GM18508 (cell line): ENCODE results near the gene NCK2.

Experiments
- ATAC-seq: cut with Tn5 transposase; IDR thresholded peaks from one replicate; pipeline ENCODE4 v1.9.1; 2021; ENCODE audit warnings: moderate number of reproducible peaks; ENCODE audit not compliant: insufficient read depth, unreplicated experiment

NCK2 gene

DNA sequence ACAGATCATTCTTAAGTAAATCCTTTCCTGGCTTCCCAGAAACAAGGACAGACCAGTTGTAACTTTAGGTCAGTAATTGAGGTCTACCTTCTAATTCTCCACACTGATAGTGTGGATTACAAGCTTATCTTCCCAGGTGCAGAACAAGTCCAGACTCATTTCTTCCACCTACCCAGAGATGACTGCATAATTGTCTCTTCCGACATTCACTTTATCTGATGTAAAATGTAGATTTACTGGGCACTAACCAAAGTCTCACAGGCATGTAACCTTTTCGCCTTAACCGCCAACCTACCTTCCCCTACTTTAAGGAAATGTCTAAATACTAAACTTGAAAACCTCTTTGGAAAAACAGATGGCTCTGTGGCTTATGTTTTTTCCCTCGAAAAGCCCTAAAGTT lies 96.2 kb downstream of the NCK2 start:
- no peak for ATAC-seq

DNA sequence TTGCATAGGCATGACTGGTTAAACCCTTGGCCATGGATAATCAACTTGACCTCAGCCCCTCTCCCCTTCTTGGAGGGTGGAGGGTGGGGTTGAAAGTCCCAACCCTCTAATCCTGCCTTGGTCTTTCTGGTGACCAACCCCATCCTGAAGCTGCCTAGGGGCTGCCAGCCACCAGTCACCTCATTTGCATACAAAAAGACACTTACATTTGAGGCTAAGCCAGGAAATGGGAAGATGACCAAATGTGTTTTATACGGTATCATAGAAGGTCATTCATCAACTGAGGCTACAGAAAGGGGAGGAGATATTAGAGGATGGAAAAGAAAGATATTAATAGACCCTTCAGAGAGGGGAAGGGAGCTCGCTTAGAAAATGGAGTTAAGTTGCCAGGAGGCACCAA lies 96.8 kb downstream of the NCK2 start:
- ATAC-seq = no peak

DNA sequence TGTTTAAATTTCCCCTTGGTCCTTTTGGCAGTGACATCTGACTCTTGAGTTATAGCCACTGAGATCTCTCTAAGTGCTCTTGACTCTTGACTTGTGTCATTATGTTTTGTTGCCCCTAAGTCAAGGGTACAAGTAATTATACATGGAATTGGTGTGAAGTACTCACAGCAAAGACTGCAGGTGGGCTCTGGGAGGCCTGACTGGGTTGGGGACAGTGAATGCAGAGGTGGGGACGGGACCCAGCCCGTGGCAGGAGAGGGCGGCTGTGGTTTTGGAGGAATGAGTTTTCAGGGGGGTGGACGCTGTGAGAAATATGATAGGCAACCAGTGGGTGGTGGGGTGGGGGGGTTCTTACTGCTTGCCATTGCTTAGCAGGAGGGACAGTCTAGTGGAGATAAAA lies 97.8 kb downstream of the NCK2 start:
- ATAC-seq = no peak

DNA sequence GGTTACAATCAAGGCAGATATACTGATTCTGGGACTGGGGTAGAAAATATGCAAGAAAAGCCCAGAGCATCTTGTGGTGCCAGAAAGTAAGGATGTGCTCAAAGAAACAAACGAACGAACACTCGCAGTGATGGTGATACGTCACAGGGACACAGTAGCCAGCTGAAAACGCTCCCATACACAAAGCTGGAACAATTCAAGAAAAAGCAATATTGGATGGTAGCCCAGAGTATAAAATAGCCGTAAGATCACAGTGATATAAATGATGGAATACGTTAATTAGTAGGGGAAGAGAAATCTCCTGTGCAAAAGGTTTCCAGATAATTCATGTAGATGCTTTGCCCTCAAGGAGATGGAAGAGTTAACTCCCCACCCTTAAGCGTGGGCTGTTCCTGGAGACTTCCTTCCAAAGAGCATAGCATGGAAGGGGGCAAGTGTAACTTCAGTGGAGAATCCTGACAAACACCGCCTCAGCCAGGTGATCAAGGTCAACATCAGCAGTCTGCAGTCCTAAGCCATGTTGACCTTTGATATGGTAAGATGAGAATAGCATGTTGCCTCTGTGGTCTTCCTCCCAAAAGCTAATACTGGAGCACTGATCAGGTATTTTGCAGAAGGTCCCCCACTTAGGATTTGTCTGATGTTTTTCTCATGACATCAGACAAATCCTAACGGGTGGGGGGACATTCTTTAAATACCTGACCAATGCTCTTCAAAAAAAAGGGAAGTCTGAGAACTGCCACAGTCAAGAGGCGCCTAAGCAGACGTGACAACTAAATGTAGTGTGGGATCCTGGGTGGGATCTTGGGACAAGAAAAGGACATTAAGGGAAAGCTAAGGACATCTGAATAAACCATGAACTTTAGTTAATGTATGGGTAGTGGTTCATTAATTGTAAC lies 99.0 kb downstream of the NCK2 start:
- ATAC-seq = no peak

DNA sequence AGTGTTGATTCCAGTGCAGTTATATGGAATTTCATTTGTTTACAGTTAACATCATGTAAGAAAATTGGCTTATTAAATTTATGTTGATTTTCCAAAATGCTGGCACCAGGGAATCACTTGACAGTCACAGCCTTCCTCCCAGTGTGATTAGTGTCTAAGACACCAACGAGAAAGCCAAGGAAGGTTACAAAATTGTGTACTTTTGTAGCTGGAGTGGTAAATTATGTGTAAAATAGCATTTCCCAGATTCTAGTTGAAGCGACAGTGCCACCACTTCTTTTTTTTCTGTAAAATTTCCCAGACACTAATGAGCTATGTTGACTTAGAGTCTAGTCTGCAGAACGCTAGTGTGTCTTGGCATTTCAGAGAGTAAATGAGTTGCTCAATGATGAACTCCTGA lies 101.3 kb downstream of the NCK2 start:
- no peak for ATAC-seq

DNA sequence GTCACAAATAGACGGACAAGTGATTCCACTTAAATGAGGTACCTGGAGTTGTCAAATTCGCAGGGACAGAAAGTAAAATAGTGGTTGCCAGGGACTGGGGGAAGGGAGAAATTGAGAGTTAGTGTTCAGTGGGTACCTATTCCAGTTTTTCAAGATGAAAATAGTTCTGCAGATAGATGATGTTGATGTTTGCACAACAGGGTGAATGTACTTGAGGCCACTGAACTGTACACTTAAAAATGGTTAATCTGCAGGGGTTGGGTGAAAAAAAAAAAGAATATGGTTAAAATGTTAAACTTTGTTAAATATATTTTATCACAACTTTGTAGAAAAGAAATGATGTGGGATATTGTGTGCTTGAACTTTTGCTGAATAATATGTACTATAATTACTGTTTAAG lies 102.3 kb downstream of the NCK2 start:
- no peak for ATAC-seq

DNA sequence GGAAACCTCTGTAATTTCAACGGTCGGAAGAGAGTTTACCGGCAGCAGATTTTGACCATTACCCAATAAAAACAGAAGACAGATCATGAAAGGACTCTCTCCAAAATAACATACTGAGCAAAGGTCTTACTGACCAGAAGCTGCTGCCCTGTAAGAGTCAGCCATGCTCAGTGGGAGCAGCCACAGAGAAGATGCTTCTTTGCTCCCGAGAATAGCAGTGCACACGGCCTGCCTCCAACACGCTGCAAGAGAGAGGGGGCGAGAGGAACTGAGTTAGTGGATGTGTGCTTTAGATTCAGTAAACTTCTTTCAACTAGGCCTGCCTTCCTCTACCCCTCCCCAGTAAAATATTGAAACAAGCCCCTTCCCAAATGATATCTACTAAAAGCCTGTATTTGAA lies 103.7 kb downstream of the NCK2 start:
- no peak for ATAC-seq

DNA sequence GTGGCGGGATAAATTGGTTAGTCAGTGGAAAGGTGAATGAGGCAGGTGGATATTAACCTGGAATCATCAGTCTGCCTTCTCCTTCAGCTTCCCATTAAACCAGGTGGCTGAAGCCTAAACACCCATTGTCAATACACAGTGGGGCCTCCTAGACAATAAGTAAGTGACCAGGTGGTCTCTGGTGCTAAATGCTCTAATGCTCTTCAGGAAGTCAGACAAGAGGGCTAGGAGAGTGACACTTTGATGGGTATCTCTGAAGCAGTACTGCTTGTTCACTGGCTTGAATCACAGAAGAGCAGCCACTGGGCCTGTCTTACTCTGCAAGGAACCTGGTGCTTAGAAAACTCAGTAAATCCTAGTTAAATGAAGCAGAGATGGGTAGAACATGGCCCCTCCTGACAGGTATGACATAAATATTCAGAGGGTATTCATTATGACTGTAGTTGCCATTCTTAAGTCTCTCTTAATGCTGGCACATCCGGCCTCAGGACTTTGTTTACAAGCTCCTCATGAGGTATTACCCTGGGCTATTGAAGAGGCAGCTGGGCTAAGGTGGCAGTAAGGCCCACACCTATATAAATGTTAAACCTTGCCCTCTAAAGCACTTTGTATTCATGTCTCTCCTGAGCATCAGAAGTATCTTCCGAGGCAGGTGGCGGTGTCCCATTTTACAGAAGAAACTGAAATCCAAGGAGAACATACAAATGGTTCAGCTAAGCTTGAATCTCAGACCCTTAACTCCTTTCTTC lies 104.9 kb downstream of the NCK2 start:
- ATAC-seq = no peak

DNA sequence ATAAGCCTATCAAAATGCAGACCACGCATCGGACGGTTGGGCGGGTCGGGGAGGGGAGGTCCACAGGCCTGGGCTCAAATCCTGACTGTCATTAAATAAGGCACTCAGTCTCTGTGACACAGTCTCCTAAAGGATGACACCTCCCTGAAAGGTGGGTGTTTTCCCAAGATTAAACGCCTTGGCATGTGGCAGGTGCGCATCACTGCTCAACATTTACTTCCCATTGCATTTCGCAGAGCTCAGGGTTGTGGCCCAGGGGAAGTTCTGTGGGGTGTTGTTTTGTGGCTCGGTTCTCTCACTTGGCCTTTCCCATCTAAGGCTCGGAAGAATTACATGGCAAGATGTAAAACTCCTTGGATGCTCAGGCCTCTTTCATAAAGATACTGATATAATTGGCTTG lies 107.4 kb downstream of the NCK2 start:
- ATAC-seq = no peak

DNA sequence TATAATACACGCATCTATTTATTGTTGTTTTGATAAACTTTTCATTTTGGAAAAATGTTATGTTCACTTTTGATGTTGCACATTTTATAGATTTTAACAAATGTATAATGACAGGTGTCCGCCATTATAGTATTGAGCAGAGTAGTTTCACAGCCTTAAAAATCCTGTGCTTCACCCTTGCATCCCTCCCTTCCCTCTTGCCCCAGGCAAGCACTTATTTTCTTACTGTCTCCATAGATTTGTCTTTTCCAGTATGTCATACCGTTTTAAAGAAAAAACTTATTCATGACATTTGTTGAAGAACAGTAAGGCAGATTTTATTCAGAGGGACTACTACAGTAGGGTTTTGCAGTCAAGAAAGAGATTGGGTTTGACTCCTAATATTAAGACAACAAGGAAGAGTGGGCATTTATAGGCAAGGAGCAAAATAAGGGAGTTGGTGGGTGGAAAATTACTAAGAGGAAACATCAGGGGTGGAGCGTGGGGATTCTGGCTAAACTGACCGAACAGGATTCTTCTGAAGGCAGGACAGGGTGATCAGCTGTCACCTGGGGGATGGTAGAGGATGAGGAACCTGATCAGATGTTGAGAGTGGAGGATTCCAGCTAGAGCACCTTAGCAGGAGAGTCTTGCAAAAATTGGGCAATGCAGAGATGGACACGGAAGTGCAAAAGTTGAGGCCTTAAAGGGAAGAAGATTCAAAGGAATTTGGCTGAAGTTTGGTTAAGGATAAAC lies 108.8 kb downstream of the NCK2 start:
- no peak for ATAC-seq

DNA sequence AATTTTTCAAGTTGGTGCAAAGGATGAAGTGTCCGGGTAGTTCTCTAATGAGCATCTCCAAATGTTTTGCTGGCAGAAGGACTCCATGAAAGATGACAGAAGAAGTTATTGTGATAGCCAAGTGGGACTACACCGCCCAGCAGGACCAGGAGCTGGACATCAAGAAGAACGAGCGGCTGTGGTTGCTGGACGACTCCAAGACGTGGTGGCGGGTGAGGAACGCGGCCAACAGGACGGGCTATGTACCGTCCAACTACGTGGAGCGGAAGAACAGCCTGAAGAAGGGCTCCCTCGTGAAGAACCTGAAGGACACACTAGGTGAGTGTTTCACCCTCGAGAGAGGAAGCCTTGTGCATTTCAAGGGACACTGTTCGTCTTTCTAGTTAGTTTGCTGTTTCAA lies 110.3 kb downstream of the NCK2 start:
- no peak for ATAC-seq

DNA sequence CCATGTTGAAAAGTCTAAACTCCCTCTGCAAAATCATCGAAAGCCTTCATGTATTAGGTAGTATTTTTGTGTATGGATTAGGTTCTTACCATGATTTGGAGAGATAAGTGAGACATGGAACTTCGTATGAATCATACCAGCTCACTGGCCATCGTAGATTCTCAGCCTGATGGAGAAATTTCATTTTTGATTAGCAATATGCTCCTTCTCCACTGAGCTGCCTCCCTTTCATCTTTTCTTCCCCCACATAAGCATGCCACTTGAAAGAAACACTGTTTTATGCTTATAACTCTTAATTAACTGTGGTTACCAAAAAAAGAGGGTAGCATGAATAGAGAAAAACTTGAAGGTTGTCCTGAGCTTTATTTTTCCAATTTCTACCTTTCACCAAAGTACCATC lies 111.9 kb downstream of the NCK2 start:
- ATAC-seq = no peak

DNA sequence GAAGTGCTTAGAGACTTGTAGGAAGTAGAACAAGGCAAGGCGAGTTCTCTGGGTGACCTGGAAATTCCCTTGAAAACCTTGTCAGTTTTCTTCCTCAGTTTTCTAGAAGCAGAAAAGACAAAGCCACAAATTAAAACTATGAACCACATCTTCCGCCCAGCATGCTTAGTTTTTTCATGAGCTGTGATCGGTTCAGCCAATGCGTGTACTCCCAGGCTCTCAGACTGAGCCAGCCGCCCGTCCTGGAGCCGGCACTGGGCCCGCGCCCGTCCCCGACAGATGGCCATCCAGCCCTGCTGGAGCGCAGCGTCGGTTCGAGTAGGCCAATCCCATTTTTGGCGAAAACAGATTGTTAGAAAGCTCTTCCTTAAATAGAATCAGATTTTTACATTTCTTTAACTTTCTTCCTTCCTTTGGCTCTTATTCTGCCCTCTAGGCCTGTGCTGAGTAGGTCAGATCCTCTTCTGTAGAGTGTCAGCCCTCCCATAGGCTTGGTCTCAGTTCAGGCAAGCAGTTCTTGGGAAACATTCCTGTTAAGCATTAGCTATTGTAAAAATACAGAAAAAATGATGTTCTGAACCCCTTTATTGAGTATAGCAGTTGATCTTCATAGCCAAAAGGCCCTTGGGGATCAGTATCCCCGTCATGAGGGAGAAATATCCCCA lies 112.5 kb downstream of the NCK2 start:
- no peak for ATAC-seq

DNA sequence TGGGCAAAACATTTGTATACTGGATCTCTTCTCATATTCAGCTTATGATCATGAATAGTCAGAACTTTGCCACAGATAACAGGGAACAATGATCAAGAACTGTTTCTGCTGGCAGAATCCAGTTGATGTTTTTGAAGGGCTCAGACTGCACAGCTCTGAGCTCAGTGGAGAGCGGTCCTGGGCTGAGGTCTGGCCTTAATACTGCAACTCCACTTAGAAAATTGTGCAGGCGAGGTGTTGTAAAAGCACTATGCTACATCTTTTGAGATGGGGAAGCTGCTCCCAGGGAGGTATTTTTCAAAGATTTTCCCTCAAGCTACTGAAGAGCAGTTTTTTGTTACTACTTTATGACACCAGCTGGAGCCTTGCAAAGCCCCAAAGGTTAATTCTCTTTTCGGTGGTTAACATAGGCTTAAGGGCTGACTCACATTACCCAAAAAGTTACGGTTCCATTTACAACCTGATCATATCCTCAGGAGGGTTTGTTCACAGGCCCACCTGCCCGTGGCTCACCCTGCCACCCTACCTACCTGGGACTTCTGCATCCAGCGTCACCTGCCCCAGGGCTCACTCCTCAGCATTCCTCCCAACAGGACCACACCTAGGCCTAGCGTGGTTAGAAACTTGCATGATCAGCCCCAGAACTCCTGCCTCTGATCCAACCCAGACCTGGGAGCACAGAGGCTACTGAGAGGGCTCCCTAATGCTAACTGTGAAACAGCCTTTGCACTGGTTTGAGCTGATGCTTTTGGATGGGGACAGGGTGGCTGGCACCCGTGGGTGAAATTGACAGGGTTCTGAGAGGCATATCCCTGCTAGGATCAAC lies 114.4 kb downstream of the NCK2 start:
- no peak for ATAC-seq

DNA sequence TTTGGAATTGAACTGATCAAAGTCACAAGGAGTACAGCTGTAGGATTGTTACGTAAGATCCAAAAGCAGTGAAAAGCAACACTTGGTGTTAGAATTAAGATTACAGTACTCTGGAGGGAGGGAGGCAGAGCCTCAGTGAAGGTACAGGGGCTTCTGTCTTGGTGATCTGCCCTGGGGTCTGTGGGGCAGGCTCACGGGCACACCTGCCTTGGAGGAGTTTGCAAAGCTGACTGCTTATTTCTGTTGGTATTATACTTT lies 114.9 kb downstream of the NCK2 start:
- ATAC-seq = no peak

DNA sequence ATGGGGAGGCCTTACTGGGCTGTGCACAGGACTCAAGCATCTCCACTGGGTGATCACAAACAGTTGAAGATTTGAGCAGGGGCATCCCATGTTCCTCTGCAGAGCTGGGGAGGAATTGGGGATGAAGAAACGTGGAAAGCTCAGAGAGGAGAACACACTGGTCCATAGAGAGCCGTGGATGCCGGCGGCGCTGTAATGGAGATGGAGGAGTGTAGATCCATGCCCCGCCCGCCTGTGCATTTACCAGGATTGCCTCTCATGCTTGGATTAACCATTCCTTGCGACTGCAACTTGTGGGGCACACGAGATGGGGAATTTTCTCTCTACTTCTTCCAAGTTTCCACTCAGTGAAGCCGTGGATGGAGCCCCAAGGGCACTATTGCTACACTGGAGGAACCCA lies 115.9 kb downstream of the NCK2 start:
- ATAC-seq = no peak

DNA sequence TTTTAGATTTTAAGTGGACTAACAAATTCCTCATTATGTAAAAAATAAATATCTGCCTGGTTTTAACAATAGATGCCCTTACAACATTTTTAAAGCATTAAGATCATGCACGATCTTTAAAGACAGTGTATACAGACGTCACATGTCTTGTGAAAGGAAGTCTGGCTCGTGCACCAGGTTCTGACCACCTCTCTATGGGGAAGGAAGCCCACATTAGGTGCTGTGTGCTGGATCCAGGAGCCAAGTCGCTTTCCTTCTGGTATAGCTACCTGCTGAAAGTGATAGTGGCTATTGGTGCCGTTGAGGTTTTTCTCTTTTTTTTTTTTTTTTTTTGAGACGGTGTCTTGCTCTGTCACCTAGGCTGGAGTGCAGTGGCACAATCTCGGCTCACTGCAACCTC lies 116.5 kb downstream of the NCK2 start:
- no peak for ATAC-seq

DNA sequence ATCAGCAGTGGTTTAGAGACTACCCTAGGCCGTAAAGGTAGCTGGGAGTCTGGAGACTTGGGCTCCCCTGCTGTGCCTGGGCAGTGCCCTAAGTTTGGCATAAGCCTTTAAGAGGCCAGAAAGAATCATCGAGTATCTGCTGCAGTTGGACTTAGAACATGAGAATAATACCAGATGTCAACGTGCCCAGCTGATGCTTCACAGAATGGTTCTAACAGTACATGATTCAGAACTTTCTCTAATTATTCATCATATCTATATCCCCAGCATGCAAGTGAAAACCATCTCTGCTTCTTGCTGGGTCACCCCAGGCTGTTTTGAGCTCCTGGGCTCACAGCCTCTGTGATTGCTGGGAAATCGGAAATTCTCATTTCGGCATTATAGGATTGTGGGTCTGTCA lies 118.1 kb downstream of the NCK2 start:
- ATAC-seq = no peak

DNA sequence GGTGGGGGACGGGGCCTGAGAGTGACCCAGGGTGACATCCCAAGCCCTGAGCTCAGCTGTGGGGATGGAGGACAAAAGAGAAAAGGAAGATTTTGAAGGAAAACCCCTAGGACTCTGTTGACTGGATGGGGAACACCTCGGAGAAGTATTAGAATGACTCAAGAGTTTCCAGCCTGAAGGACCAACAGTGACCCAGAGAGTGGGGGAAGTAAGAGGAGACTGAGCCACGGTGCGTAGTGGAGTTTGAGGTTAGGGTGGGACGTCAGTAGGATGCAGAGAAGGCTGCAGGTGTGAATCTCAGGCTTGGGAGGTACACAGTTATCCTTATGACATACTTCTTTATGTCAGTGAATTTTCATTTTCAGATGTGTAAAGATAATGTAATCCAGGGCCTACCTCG lies 119.5 kb downstream of the NCK2 start:
- no peak for ATAC-seq
